Posterior vena cava (tissue), 2 donors: ENCODE results near the gene LLCFC1. TPM values are rescaled to one million over a fixed set of nuclear protein-coding genes. Genes with fewer than 3 reads are reported as not detected.
A peak's percentile ranks its signal among the peaks of the same experiment; 100 is the strongest.

Experiments
- DNase-seq: peaks from one replicate; pipeline ENCODE4 v3.0.0-alpha.2; 2020; ENCODE audit warnings: low spot score
- intact Hi-C, 2 donors: fragments of 100-400 bp; cut with DNase I; formaldehyde crosslinking; loops; one replicate each; pipeline versions ENCODE4 v1.14.1 to v1.14.2; 2022 to 2023
- total RNA-seq, 2 donors: library from RNA; stranded (reverse); fragmentation: NEBNext Ultra II Directional; extraction: Animal tissue kit (Norgen Biotek cat#: 25700); gene quantifications; one replicate each; pipeline ENCODE4 v1.2.1, GENCODE V29; 2021
- donor health status: DM: yes; HTN: yes; CAD: no.
- donor health status: DM: yes; HTN: yes; CAD: no.

LLCFC1 gene
- total RNA-seq, 2 donors from 2014 or later: not detected

DNA sequence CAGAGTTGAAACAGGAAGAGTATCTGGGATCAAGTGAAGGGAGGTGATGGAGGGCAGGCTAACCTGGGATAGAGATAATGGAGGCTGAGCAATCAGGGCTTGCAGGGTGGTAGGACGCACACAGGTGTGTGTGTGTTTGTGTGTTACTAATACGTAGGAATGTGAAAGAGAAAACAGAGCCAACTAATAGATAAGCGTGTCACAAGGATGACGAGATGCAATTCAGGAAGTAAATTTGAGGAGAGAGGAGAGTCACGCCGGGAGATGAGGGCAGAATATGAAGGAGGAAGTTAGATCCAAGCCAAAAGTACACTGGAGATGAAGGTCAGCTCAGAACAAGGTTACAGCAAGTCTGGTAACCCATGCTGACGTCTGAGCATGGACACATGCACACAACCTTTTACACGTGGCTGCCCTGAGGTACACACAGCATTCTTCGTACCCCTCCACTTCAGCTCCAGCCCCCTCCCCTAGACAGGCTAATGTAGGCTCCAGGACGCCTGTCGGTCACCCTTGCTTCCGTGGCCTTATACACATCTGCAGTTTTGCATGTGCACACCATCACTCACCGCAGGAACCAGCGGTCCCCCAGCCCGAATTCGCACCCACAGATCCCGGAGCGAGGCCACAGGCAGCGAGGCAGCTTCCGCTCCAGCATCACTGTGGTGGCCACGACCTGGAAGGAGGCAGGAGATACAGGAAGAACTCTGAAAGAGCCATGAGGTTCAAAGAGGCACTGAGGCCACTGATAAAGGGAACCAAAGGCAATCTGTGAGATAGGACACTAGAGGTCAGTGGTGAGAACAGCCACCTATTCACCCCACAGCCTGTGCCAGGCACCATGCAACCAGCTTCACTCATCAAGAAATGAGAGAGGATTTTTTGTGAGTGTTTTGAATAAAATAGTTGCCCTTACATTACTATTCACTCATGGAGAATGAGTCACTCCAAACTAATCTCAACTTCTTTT, 30.1 kb upstream of the LLCFC1 start:
- DNase-seq: no peak
- intact Hi-C loops: no loop called here

DNA sequence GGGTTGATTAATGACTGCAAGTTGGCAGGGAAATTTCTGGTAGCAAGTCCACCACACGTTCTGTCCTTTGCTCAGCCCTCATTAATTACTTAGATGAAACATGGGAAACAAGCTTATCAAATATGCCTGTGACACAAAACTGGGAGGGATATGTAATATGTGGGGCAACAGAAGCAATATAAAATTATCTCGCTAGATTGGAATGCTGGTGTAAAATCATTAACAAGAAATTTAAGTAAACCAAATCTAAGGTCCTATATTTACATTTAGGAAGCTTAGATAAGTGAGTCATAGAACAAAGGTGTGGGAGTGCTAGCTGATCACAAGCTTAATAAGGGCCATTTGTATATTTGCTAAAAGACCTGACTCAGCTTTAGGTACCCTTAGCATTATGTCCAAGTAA, 29.3 kb upstream of the LLCFC1 start:
- DNase-seq: no peak
- intact Hi-C loops: no loop called here

DNA sequence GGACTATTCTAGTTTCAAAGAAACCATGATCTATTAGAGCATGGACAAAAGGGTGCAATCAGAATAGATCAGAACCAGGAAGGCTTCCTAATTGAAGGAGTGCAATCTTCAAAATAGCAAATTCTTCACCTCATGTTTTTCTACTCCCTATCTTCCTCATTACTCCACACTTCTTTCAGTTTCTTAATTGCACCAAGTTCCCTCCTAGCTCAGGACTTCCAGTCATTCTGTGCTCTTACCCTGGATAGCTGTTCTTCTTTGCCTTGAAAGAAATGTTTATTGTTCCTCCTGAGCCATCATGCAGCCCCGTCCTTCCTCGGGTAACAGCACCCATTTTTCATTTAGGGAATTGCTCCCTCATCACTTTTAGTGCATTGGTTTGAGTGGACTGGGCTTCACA, 28.8 kb upstream of the LLCFC1 start:
- intact Hi-C loops: no loop called here
- DNase-seq: no peak

DNA sequence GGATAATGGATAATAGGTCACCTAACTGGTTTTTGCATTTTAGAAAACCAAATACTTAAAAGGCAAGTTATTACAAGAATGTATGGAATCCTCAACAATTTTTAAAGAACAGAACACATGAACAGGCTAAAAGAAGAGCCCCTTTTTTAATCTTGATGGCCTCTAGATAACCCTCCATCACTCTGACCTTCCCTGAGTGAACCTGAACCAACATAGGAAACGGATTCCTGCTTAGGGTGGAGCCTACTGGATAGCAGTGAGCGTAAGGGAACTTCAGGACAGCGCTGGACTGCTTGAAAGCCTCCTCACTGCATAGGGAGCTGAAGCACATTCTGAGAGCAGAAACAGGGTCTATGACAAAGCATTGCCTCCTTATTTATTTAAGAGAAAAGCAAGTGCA, 26.2 kb upstream of the LLCFC1 start:
- DNase-seq: no peak
- intact Hi-C loops: no loop called here

DNA sequence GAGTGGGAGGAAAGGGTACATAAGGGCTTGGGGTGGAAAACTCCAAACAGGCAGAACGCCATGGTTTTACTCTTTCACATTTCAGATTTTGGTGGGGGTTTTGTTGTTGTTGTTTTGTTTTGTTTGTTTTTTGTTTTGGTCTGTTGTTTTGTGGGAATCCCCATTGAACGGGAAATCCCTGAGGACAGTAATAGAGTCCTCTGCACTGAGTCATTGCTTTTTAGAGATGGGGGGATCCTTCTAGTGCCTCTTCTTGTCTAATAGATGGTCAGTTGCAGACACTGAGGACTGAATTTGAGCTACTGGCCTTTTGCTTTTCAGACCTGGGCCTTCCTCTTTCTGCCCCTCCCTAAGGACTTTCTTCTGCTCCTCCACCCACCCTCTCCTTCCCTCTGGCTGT, 25.7 kb upstream of the LLCFC1 start:
- no peak for DNase-seq
- intact Hi-C loops: no loop called here

DNA sequence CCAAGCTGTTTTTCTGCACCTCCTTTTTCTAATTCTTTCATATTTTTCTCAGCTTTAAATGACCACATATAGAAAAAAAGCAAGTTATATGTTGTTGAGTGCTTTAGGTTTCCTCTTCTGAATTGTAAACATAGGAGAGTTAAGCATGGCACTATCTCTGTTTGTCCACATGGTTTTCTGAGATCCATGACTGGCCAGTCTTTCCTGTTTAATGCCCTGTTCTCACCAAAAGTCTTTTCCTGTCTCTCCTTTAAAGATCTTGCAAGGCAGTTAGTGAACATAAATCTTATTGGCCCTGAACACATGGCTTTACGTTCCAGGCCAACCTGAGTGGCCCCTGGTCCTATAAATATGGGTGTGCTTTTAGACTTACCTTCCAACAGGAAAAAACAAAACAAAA, 25.2 kb upstream of the LLCFC1 start:
- no peak for DNase-seq
- intact Hi-C loops: no loop called here

DNA sequence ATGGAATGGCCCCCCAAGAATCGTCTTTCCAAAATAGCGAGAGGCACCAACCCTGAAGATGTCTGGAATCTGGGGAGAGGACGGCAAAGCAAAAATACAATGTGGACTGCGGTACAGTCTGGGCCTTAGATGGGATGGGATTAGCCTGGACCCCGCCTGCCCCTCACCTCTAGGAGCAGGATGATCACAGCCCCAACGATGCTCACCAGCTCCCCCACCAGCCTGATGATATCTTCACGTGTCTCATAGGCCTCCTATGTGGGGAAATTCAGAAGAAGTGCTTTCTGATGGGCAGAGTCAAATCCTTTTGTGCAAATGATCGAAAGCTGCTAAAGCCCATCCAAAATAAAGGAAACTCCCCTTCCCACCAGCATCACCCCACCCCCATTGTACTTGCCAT, 24.0 kb upstream of the LLCFC1 start:
- no peak for DNase-seq
- intact Hi-C loops: no loop called here

DNA sequence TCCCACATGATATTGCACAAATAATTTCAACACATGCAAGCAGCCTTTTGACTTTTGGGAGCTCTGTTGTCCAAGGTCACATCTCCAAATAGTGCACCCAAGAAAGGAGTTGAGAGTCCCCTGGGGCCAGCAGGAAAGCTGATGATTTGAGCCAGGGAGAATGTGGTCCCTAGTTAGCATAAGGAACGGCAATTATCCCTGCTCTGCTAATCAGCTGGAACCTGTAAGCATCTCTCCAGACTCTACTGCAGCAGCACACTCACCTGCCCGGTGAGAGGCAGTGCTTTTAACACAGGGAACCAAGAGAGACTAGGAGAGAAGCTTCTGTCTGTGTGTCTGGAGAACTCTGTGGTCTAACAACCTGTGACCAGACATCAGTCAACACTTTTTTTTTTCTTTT, 22.8 kb upstream of the LLCFC1 start:
- no peak for DNase-seq
- intact Hi-C loops: no loop called here

DNA sequence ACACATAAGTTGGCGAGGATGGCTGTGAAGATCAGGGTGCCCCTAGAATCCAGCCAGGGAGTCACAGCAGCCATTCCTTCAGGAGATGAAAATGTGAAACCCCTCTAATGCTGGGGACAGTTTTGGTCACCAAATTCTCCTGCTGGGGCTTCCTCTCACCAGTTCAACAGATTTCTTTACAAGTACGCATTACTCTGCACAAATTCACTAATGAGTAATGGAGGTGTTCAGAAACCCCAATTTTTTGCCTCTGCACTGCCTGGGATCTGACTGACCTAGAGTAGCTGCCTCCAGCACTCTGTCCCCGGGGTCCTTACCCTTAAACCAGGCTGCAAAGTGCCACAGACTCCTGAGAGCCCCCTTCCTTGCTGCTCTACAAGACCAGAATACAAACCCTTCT, 21.8 kb upstream of the LLCFC1 start:
- intact Hi-C loops: no loop called here
- DNase-seq: no peak

DNA sequence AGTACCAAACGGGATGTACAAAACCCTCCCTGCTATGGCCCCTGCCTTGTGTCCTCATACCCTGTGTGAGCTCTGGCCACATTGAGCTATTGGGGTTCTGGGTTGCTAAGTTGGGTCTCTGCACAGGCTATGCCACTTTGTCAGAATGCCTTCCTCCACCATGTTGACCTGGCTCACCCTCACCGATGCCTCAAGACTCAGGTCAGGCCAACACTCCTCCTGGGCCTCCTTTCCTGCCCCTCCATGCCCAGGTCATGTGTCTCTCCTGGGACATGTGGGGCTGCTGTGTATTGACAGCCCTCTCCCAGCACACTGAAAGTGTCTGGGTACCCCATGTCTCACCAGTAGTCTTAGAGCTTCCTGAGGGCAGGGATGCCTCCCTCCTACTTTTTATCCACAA, 20.4 kb upstream of the LLCFC1 start:
- DNase-seq: no peak
- intact Hi-C loops: no loop called here

DNA sequence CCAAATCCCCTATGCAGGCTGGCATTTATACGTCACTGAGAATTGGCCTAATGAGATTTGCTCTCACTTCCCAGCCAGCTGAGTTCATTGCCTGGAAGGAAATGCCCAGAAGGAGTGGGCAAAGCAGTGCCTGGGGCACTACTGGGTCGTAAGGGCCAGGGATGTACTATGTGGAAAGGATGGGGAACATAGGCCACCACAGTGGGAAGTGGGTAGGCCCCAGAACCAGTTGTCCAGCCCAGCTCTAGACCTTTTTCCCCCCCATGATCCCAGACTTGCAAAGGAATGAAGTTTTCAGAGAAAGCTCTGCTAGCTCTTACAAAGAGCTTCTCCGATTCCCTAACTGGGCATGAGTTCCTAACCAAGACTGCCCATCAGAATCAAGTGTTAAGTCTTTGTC, 19.6 kb upstream of the LLCFC1 start:
- no peak for DNase-seq
- intact Hi-C loops: no loop called here

DNA sequence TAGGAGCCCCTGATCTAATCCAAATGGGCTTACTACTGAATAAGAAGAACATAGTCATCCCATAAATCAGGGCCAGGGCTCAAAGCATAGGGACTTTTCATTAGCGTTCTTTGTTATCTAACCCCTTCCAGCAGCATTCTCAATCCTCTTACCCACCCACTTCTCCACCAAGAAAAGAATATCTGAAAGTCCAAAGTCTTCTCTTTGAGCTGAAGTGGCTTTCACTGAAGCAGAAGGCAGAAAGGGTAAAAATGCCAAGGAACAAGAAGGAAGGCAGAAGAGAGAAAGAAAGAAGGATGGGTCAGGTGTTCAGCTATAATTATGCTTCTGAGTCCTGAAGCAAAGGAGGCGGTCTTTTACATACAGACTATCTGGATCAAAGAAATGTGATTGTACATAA, 15.9 kb upstream of the LLCFC1 start:
- DNase-seq: no peak
- intact Hi-C loops: no loop called here

DNA sequence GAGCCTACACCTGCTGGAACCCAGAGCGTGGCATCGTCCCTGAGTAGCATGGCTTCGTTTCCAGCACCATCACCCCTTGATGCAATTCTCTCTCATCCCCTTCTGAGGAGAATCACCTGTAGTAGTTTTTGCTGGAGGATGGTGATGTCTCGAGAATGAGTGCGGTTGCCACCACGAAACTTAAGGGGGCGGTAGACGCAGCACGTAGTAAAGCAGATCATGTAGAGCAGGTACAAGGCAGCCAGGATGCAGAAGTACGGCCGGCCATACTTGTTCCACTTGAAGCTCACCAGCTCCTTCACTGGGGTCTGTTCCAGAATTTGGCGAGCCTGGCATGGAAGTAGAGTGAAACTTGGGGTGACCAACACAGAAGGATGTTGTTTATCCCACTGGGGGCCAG, 13.9 kb upstream of the LLCFC1 start:
- DNase-seq: no peak
- intact Hi-C loops: no loop called here

DNA sequence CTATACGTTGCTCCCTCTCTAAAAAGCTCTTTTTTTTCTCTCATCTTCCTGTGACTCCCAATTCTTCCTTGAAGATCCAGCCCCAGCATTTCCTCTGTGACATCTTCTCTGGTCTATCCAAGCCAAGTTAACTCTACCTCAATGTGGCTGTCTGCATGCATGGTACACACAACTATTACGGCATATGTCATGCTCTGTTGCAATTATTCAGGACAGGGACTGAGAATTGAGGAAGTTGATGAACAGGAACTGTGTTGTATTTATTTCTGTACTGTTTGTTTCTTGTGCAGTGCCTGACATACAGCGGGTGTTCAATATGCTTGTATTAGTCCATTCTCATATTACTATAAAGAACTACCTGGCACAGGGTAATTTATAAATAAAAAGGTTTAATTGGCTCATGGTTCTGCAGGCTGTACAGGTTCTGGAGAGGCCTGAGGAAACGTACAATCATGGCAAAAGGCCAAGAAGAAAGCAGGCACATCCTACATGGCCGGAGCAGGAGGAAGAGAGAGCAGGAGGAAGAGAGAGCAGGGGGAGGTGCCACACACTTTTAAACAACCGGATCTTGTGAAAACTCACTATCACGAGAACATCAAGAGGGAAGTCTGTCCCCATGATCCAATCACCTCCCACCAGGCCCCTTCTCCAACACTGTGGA, 12.1 kb upstream of the LLCFC1 start:
- intact Hi-C loops: no loop called here
- DNase-seq: no peak

DNA sequence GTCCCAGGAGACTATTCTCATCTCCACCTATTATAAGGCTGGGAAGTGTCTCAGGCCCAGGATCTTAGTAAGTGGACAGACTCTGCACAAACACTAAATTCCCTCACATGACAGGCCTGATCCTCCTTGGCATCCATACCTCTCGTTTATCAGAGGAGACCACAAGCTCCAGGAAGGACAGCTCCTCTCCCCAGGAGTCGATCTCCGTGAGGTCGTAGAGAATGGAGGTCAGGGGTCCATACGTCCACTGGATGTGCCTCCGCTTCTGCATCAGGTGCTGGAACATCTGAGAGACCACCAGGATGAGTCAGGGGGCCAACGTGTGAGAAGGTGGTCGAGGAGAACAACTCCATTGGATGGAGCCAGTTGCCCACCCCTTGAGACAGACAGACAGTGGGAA, 11.3 kb upstream of the LLCFC1 start:
- intact Hi-C loops: no loop called here
- DNase-seq: no peak

DNA sequence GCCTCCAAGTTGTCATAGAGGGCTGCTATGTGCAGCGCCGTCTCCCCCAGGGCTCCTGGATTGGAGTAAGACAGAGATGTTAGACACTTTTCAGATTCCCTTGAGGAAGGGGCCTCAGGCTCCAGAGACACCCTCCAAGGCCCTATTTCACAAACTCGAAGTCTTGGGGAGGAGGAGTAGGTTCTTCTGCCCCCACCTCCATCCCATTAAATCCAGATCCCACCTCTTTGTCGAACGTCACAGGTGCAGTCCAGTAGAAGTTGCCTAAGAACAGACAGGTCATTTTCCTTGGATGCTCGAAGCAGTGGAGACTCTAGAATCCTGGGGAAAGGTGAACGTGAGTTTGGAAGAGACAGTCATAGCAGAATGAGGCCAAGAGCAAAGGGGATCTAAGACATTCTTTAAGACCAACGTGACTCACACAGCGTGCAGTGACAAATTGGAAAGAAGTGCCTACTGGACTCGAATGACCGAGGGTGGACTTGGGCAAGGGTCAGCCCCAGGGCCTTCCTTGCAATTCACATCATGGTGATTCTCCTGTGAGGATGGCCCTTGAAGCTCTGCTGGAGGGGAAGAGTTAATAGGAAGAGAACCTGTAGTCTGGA, 9.1 kb upstream of the LLCFC1 start:
- intact Hi-C loops: no loop called here
- DNase-seq: no peak

DNA sequence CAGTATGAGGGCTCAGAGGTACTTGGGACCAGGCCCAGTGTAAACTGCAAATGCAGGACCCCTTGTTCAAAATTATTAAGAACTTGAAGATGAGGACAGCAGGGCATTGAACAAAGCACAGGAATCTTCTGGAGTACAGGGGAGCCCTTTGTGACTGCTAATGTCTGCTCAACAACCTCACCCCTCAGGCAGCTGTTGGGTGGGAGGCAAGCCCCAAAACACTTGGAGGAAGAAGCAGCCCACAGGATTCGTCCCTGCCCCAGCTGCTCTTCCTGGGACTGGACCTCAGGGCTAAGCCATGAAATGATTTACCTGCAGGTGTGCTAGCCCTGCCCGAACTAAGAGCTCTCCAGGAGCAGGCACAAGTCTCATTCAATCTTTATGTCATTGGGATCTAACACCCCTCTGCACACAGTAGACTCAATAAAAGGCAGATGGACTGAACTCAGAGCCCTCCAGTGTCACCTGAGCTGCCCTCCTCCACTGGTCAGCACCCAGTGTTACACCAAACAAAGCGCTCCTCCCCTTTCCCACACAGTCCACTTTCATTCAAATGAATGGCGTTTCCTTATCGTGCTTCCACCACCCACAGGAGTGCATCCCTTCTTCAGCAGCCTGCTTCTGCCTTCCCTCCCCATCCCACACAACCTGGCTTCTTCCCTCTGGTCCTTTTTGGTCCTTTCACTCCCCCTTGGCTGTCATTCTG, 6.7 kb upstream of the LLCFC1 start:
- no peak for DNase-seq

DNA sequence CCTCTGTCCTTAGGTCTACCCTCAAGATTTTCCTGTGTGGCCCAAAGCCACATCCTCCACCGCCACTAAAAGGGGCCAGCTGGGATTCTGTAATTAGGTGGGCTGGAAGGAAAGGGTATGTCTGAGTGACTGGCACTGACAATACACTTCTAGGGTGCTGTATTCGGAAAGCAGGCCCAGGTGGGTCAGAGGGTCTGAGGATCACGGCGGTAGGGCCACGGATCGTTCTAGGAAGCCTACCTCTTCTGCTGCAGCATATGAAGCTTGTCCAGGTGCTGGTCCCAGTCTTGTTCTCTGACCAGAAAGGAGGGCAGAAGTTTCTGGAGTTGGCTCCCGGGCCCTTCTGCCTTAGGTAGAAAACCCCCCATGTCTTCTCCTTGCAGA, 6.2 kb upstream of the LLCFC1 start:
- peak; percentile 48 for DNase-seq
- intact Hi-C loops: loop anchor here in 1 of 2 donors (1.0 kb wide), 1 partner anchor 27 kb away; no protein-coding TSS in a partner anchor

More for the DNA sequence above, 6.7 kb upstream of the LLCFC1 start:
- intact Hi-C loops: loop anchor here in 1 of 2 donors (1.0 kb wide), 1 partner anchor 26 kb away; no protein-coding TSS in a partner anchor

DNA sequence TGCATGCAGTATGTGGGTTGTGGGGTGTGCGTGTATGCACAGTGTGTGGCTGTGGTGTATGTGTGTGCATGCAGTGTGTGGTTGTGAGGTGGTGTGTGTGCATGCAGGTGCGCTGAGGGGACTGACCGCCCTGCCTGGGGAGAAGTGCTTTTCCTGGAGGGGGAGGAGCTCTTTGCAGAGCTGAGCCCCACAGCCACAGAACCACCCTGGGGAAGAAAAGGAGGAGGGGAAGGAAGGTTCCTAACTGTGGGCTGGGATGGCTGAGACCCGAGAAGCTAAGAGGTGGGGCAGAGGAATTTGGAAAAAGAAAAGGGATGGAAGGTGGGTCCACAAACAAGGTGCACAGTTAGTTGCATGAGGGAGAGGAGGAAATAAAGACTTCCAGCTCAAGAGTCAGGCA, 5.7 kb upstream of the LLCFC1 start, which contains the start of gene TRPV5:
TRPV5 (minus strand) TSS at position 123 of the 400 bp plus-strand sequence. CDS start 287 bp downstream, outside the sequence.
- no peak for DNase-seq
- intact Hi-C loops: loop anchor here in 1 of 2 donors (1.0 kb wide), 1 partner anchor 27 kb away; no protein-coding TSS in a partner anchor

DNA sequence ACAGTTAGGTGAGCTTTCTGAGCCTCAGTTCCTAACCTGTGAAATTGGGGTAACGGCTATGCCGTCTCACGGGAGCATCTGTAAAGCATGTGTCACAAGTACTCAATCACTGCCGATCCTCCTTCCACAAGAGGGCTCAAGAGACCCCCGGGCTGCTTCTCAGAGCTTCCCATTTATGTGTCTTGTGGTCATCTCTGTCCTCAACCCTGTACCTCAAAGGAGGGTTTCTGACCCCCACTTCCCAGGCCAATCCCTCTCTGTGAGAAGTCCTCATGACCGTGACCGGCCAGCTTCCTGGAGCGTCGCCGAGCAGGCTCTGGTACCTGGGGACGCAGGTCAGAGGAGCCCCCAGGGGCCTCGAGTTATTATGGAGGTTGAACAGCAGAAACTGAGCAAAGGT, 5.2 kb upstream of the LLCFC1 start:
- no peak for DNase-seq
- intact Hi-C loops: no loop called here
